HG03457 (cell line): ENCODE measurements around the gene FA2H.
"Not testable (repeated sequence)": the region's sequence is repeated elsewhere in the genome, so short reads cannot be mapped to it uniquely, and the experiment has no call there.

Source experiments
- ATAC-seq: cut with Tn5 transposase; IDR thresholded peaks from one replicate; pipeline ENCODE4 v1.9.1; 2021; ENCODE audit warnings: moderate number of reproducible peaks; ENCODE audit not compliant: unreplicated experiment

Gene FA2H

GRCh38 chr16:74725651-74726455 is 48.8 kb downstream of the FA2H start:
- no peak for ATAC-seq

- ATAC-seq: no peak
Measured at GRCh38 chr16:74724820-74725549, 49.6 kb downstream of the FA2H start.

GRCh38 chr16:74723256-74723655 is 51.4 kb downstream of the FA2H start:
- ATAC-seq: no peak

- ATAC-seq: not testable (repeated sequence)
Measured at GRCh38 chr16:74722156-74722555, 52.5 kb downstream of the FA2H start.

- ATAC-seq: no peak
Measured at GRCh38 chr16:74721716-74722115, 52.9 kb downstream of the FA2H start.

GRCh38 chr16:74720579-74720978 is 54.0 kb downstream of the FA2H start:
- no peak for ATAC-seq

GRCh38 chr16:74718741-74719610 is 55.6 kb downstream of the FA2H start:
- no peak for ATAC-seq

GRCh38 chr16:74718140-74718539 is 56.5 kb downstream of the FA2H start:
- no peak for ATAC-seq

GRCh38 chr16:74717367-74717766 is 57.3 kb downstream of the FA2H start:
- no peak for ATAC-seq

GRCh38 chr16:74716355-74716754 is 58.3 kb downstream of the FA2H start:
- no peak for ATAC-seq

GRCh38 chr16:74713876-74714275 is 60.7 kb downstream of the FA2H start:
- ATAC-seq: no peak

- ATAC-seq: no peak
Measured at GRCh38 chr16:74713325-74713724, 61.3 kb downstream of the FA2H start.

GRCh38 chr16:74711938-74712337 is 62.7 kb downstream of the FA2H start:
- no peak for ATAC-seq

GRCh38 chr16:74710401-74710800 is 64.2 kb downstream of the FA2H start:
- ATAC-seq: no peak

GRCh38 chr16:74709441-74709877 is 65.2 kb downstream of the FA2H start:
- ATAC-seq: no peak

- ATAC-seq: no peak
Measured at GRCh38 chr16:74700438-74701225, 74.0 kb downstream of the FA2H start, which contains the start of gene MLKL. Gene MLKL (minus strand): TSS chr16:74700862. CDS start chr16:74695757, 5,105 bp downstream.

GRCh38 chr16:74700116-74700437 is 74.5 kb downstream of the FA2H start:
- no peak for ATAC-seq

- no peak for ATAC-seq
Measured at GRCh38 chr16:74699666-74700065, 75.0 kb downstream of the FA2H start.

GRCh38 chr16:74698222-74698621 is 76.4 kb downstream of the FA2H start:
- ATAC-seq: no peak
